CD14-positive monocyte (primary cell): Measurements from ENCODE around the gene LRBA. TPM values are rescaled to one million over a fixed set of nuclear protein-coding genes. Genes with fewer than 3 reads are reported as not detected.

Experiments
- DNase-seq, 3 donors: peaks; one replicate each; pipeline ENCODE4 v3.0.0-alpha.2; 2011 to 2022
- H2AFZ ChIP-seq: 2 replicates; pipeline ENCODE4 v1.6.0; 2012; ENCODE audit warnings: mild to moderate bottlenecking, low read depth, low read length, inconsistent platforms; ENCODE audit not compliant: insufficient read depth, poor library complexity, severe bottlenecking
- H3K27ac ChIP-seq, 2 donors: 1 replicate in 1 of 2; 2 replicates in 1 of 2; pipeline ENCODE4 v1.5.1; 2012 to 2013; ENCODE audit warnings: low read length in 2 of 2, control low read depth in 1 of 2, inconsistent platforms in 1 of 2, low read depth in 1 of 2, mild to moderate bottlenecking in 1 of 2
- H3K27me3 ChIP-seq, 2 donors: one replicate each; pipeline versions ENCODE4 v1.6.0 to v1.6.1; 2011 to 2013; ENCODE audit warnings: low read length in 2 of 2; ENCODE audit not compliant: control insufficient read depth in 2 of 2, insufficient read depth in 2 of 2
- H3K36me3 ChIP-seq, 2 donors: replicated peaks in 1 of 2; 1 replicate in 1 of 2; 2 replicates in 1 of 2; pipeline versions ENCODE4 v1.5.1 to v1.6.1; 2012 to 2013; ENCODE audit warnings: low read length in 2 of 2, control low read depth in 1 of 2, inconsistent platforms in 1 of 2, mild to moderate bottlenecking in 1 of 2; ENCODE audit not compliant: insufficient read depth in 2 of 2, control insufficient read depth in 1 of 2
- H3K4me1 ChIP-seq, 2 donors: 1 replicate in 1 of 2; 2 replicates in 1 of 2; pipeline versions ENCODE4 v1.5.1 to v1.6.1; 2012 to 2013; ENCODE audit warnings: low read length in 2 of 2, control low read depth in 1 of 2, inconsistent platforms in 1 of 2, mild to moderate bottlenecking in 1 of 2, moderate library complexity in 1 of 2; ENCODE audit not compliant: insufficient read depth in 2 of 2, control insufficient read depth in 1 of 2
- H3K4me2 ChIP-seq: replicated peaks from 2 replicates; pipeline ENCODE3; 2012; ENCODE audit warnings: low read length, moderate library complexity, mild to moderate bottlenecking; ENCODE audit not compliant: poor library complexity, severe bottlenecking; ENCODE audit errors: extremely low read depth
- H3K4me3 ChIP-seq, 3 experiments: fragments of 200-600 bp in 1 of 3; sonication (generic) in 1 of 3; replicated peaks in 1 of 3; 1 replicate in 2 of 3; 2 replicates in 1 of 3; pipeline ENCODE4 v1.5.1; 2011 to 2013; ENCODE audit warnings: low read length in 3 of 3, mild to moderate bottlenecking in 3 of 3, control low read depth in 2 of 3, low read depth in 2 of 3, inconsistent platforms in 1 of 3, moderate library complexity in 1 of 3
- H3K79me2 ChIP-seq: 2 replicates; pipeline ENCODE4 v1.6.0; 2012; ENCODE audit warnings: mild to moderate bottlenecking, control low read depth, inconsistent platforms, low read length, moderate library complexity; ENCODE audit not compliant: insufficient read depth
- H3K9ac ChIP-seq: 2 replicates; pipeline ENCODE4 v1.6.0; 2017; ENCODE audit warnings: low read length, mild to moderate bottlenecking; ENCODE audit not compliant: insufficient read depth, poor library complexity, severe bottlenecking
- H3K9me3 ChIP-seq, 2 donors: replicated peaks in 1 of 2; 1 replicate in 1 of 2; 2 replicates in 1 of 2; pipeline versions ENCODE4 v1.5.1 to v1.6.1; 2012 to 2013; ENCODE audit warnings: low read length in 2 of 2, control low read depth in 1 of 2; ENCODE audit not compliant: control insufficient read depth in 1 of 2, insufficient read depth in 1 of 2
- H4K20me1 ChIP-seq: 2 replicates; pipeline ENCODE4 v1.6.0; 2012; ENCODE audit warnings: mild to moderate bottlenecking, low read length, control low read depth, moderate library complexity; ENCODE audit not compliant: insufficient read depth
- H3K27ac Mint-ChIP-seq, 7 donors: one replicate each; pipeline ENCODE4 v1.8.0; 2020; ENCODE audit warnings: mild to moderate bottlenecking in 7 of 7, mixed read lengths in 7 of 7, moderate library complexity in 6 of 7, inconsistent platforms in 2 of 7
- H3K27me3 Mint-ChIP-seq, 3 donors: one replicate each; pipeline ENCODE4 v1.8.0; 2021 to 2022; ENCODE audit warnings: low read depth in 3 of 3, mild to moderate bottlenecking in 3 of 3, mixed read lengths in 3 of 3, moderate library complexity in 3 of 3, inconsistent platforms in 1 of 3
- H3K36me3 Mint-ChIP-seq, 2 donors: one replicate each; pipeline ENCODE4 v1.8.0; 2020; ENCODE audit warnings: mixed read lengths in 2 of 2, inconsistent platforms in 1 of 2, mild to moderate bottlenecking in 1 of 2
- H3K4me1 Mint-ChIP-seq: one replicate; pipeline ENCODE4 v1.8.0; 2020; ENCODE audit warnings: mild to moderate bottlenecking, mixed read lengths
- H3K4me3 Mint-ChIP-seq, 2 donors: one replicate each; pipeline ENCODE4 v1.8.0; 2020; ENCODE audit warnings: mild to moderate bottlenecking in 2 of 2, mixed read lengths in 2 of 2, moderate library complexity in 1 of 2
- H3K9me3 Mint-ChIP-seq, 7 donors: one replicate each; pipeline ENCODE4 v1.8.0; 2020 to 2022; ENCODE audit warnings: mixed read lengths in 7 of 7, mild to moderate bottlenecking in 6 of 7, moderate library complexity in 6 of 7, inconsistent platforms in 2 of 7
- WGBS: methylation state at CpG from one replicate; pipeline ENCODE4 v1.1.5; 2013; ENCODE audit warnings: missing lambda C conversion rate; ENCODE audit not compliant: insufficient coverage; 5-methylcytosine and 5-hydroxymethylcytosine counted together
- intact Hi-C, 2 donors: fragments of 100-400 bp; cut with micrococcal nuclease; formaldehyde crosslinking; loops; one replicate each; pipeline versions ENCODE4 v1.15.0 to v1.15.1; 2023
- polyA plus RNA-seq, 3 donors: library from polyadenylated mRNA; depleted of rRNA in 1 of 3; unstranded in 2 of 3; stranded (reverse) in 1 of 3; fragments of 300-500 nt in 2 of 3; fragments of >200 nt in 1 of 3; fragmentation: Illumina TruSeq in 2 of 3; gene quantifications; 1 replicate in 2 of 3; 2 replicates in 1 of 3; pipeline ENCODE4 v1.2.3, GENCODE V29; 2012 to 2021
- TF ChIP-seq, protein P1 (sequence below): fragments of 200-600 bp; IDR thresholded peaks from one replicate; pipeline ENCODE4 v1.8.0; 2022; ENCODE audit warnings: antibody characterized with exemption, mild to moderate bottlenecking

The LRBA gene
- polyA plus RNA-seq, 3 donors = 1.5 to 5.5 (median 4.4) TPM

- H4K20me1 ChIP-seq = no peaks in the 10 kb centered on the region
Measured at GRCh38 chr4:150475763-150476162, 539.3 kb downstream of the LRBA start.

DNA sequence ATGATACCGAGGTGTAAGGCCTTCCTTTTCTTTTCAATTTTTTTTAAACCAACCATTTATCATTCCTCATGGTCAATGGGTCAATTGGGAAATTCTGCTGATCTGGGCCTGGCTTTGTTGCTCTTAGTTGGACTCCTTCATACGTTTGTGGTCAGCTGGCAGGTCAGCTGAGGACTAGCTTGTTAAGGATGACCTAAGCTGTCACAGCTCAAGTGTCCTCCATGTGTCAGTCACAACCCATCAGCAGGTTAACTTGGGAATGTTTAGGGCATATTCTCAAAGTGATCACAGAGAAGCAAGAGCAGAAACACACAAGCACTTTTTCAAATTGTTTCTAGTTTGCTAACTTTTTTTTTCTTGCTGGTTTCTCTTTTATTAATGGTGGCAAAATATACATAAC lies 550.6 kb downstream of the LRBA start:
- Histone ChIP-seq H2AFZ (no peak overlapping the region), H3K9me3 (no peaks in the 10 kb centered on the region), H3K27ac (no peak overlapping the region), H4K20me1 (no peaks in the 10 kb centered on the region), H3K27me3 (no peaks in the 10 kb centered on the region), H3K79me2 (no peaks in the 10 kb centered on the region), H3K36me3 (no peaks in the 10 kb centered on the region), H3K4me3 (no peak overlapping the region), H3K4me2 (no peak overlapping the region), H3K9ac (no peak overlapping the region), H3K4me1 (no peaks in the 10 kb centered on the region)
- Mint-ChIP-seq H3K4me1 (no peaks in the 10 kb centered on the region), H3K4me3 (no peak overlapping the region), H3K27ac (no peak overlapping the region), H3K9me3 (no peaks in the 10 kb centered on the region), H3K36me3 (peaks cover 6 to 8% of the 10 kb centered on the region in 2 donors), H3K27me3 (no peaks in the 10 kb centered on the region)
- intact Hi-C loops = no loop called here
- TF ChIP-seq, protein P1, sequence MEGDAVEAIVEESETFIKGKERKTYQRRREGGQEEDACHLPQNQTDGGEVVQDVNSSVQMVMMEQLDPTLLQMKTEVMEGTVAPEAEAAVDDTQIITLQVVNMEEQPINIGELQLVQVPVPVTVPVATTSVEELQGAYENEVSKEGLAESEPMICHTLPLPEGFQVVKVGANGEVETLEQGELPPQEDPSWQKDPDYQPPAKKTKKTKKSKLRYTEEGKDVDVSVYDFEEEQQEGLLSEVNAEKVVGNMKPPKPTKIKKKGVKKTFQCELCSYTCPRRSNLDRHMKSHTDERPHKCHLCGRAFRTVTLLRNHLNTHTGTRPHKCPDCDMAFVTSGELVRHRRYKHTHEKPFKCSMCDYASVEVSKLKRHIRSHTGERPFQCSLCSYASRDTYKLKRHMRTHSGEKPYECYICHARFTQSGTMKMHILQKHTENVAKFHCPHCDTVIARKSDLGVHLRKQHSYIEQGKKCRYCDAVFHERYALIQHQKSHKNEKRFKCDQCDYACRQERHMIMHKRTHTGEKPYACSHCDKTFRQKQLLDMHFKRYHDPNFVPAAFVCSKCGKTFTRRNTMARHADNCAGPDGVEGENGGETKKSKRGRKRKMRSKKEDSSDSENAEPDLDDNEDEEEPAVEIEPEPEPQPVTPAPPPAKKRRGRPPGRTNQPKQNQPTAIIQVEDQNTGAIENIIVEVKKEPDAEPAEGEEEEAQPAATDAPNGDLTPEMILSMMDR = no peak
- WGBS = 100% methylated on average over 1 of the region's 2 CpGs
- DNase-seq = no peak

More at GRCh38 chr4:150475763-150476162, 539.3 kb downstream of the LRBA start:
- H3K4me2 ChIP-seq = no peak overlapping the region
- no peak overlapping the region for H3K27ac ChIP-seq
- H3K9ac ChIP-seq = no peak overlapping the region
- TF ChIP-seq, protein P1 = no peak
- no peaks in the 10 kb centered on the region for H3K4me1 ChIP-seq
- WGBS = no CpG with 5 or more reads among the region's 1 CpG
- no peak overlapping the region for H3K4me3 ChIP-seq
- peaks cover under 1 to 3% of the 10 kb centered on the region in 2 donors for H3K36me3 Mint-ChIP-seq
- peaks cover 0 to 1% (median 0%) of the 10 kb centered on the region in 3 donors for H3K27me3 Mint-ChIP-seq
- peaks cover 0 to 3% of the 10 kb centered on the region in 2 donors for H3K9me3 ChIP-seq
- intact Hi-C loops = no loop called here
- peaks cover 0 to 9% (median 2%) of the 10 kb centered on the region in 7 donors for H3K9me3 Mint-ChIP-seq
- H3K4me3 Mint-ChIP-seq = no peak overlapping the region
- no peaks in the 10 kb centered on the region for H3K79me2 ChIP-seq
- no peaks in the 10 kb centered on the region for H3K4me1 Mint-ChIP-seq
- no peak overlapping the region for H3K27ac Mint-ChIP-seq
- no peak overlapping the region for H2AFZ ChIP-seq
- H3K36me3 ChIP-seq = no peaks in the 10 kb centered on the region
- DNase-seq = no peak
- no peaks in the 10 kb centered on the region for H3K27me3 ChIP-seq
